GM13976 (cell line): ENCODE data around the gene APOB.

Experiments used
- DNase-seq: peaks from one replicate; pipeline ENCODE4 v3.0.0; 2012; ENCODE audit warnings: low spot score
- CTCF ChIP-seq: IDR thresholded peaks from 2 replicates; pipeline ENCODE4 v1.5.1; 2012; ENCODE audit warnings: borderline replicate concordance, mild to moderate bottlenecking; ENCODE audit not compliant: insufficient read depth; ENCODE audit errors: extremely low read depth, missing control alignments, control extremely low read depth
- in situ Hi-C: fragments of 300-500 bp; cut with MboI; formaldehyde crosslinking; loops from one replicate; pipeline ENCODE4 v1.12.0; 2022; ENCODE audit warnings: low sequenced_read_pairs, mixed read lengths, inconsistent platforms; ENCODE audit not compliant: unreplicated experiment

Gene APOB

GRCh38 chr2:21059885-21060610, 16.2 kb upstream of the APOB start:
- in situ Hi-C loops, result no loop called here
- no peak for TF ChIP-seq CTCF

GRCh38 chr2:21057097-21057496, 13.2 kb upstream of the APOB start:
- no peak for TF ChIP-seq CTCF
- in situ Hi-C loops, result no loop called here
- no peak for DNase-seq

More at GRCh38 chr2:21059885-21060610, 16.2 kb upstream of the APOB start:
- no peak for DNase-seq

GRCh38 chr2:21055879-21056790, 12.3 kb upstream of the APOB start:
- in situ Hi-C loops, result no loop called here
- DNase-seq, result no peak

GRCh38 chr2:21055451-21055850, 11.6 kb upstream of the APOB start:
- TF ChIP-seq CTCF, result no peak
- DNase-seq, result no peak
- in situ Hi-C loops, result no loop called here

More at GRCh38 chr2:21055879-21056790, 12.3 kb upstream of the APOB start:
- no peak for TF ChIP-seq CTCF

- no peak for DNase-seq
- no peak for TF ChIP-seq CTCF
- in situ Hi-C loops, result no loop called here
Observed at GRCh38 chr2:21054011-21054410, 10.1 kb upstream of the APOB start.

- no peak for DNase-seq
- in situ Hi-C loops, result no loop called here
- TF ChIP-seq CTCF, result no peak
Observed at GRCh38 chr2:21052044-21052443, 8.2 kb upstream of the APOB start.
